ENCODE data around the gene COL16A1. TPM values are rescaled to one million over a fixed set of nuclear protein-coding genes. Genes with fewer than 3 reads are reported as not detected.

The COL16A1 gene
- total RNA-seq, 1 experiment from 2014 or later: 6.2 TPM

DNA sequence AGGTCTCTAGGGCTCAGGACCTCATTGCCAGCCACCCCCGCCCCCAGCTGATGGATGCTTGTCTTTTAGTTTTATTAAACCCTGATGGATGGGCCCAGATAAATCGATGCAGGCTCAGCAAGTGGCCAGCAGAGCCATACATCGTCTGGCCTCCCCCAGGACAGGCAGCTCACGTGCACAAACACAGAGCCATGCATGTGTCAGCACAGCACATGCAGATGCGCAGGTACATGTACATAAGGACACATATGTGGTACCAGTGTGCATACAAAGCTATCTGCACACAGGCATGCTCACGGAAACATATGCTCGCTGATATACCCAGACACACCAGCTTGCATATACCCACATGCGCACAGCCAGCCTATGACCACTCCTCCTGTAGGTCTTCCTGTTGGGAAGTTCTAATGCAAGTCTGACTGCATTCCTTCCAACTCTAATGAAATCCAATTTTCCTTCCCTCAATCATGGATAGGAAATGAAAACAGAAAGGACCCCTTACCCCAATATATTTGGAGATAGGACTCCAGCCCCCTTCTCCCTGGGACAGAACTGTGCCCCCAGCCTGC is 897 bp downstream of the COL16A1 start:
- no peak overlapping the region for H4K8ac ChIP-seq (replicated peaks; ENCODE audit: insufficient read length, low read depth, low read length)
- Mint-ChIP-seq H3K36me3 (ENCODE audit: insufficient read depth in 1 of 3, low read depth in 3 of 3) (no peaks in the 10 kb centered on the region), H3K27me3 (ENCODE audit: low read depth) (peaks cover 14% of the 10 kb centered on the region), H3K4me3 (peak overlapping the region in 1 of 2 experiments; percentile 71; a peak in 1 of 5 replicates), H3K9me3 (no peaks in the 10 kb centered on the region), H3K27ac (no peak overlapping the region), H3K4me1 (peaks cover 39 to 42% of the 10 kb centered on the region in 2 experiments)
- H2BK5ac ChIP-seq (ENCODE audit: insufficient read length, low read length): no peak overlapping the region
- H3K9me3 ChIP-seq (ENCODE audit: control insufficient read depth, low read depth, low read length): no peaks in the 10 kb centered on the region
- no peaks in the 10 kb centered on the region for H4K20me1 ChIP-seq (ENCODE audit: control insufficient read depth, insufficient read depth, insufficient read length)
- no peak overlapping the region for H2AK5ac ChIP-seq (ENCODE audit: insufficient read length, low read length)
- no peaks in the 10 kb centered on the region; the same call in 1 of the 2 replicates for H3K27me3 ChIP-seq (ENCODE audit: insufficient read depth, low read length)
- no peak overlapping the region for H3K56ac ChIP-seq (ENCODE audit: insufficient read length, low read depth, low read length)
- H3K4me1 ChIP-seq (ENCODE audit: insufficient read depth, low read length): peaks cover 9% of the 10 kb centered on the region; the same call in 1 of the 2 replicates
- no CpG with 5 or more reads among the region's 8 CpGs for WGBS (ENCODE audit: extremely low coverage, insufficient read length, low lambda C conversion rate)
- no peaks in the 10 kb centered on the region for H3K79me2 ChIP-seq (ENCODE audit: insufficient read depth, low read length)
- no peak overlapping the region for H3K9ac ChIP-seq (ENCODE audit: extremely low read depth, insufficient read length, low read length)
- no peak overlapping the region for H4K91ac ChIP-seq (ENCODE audit: insufficient read length, low read depth, low read length)
- no peak overlapping the region for H2BK12ac ChIP-seq (ENCODE audit: insufficient read length, low read depth, low read length)
- no peak overlapping the region for H4K5ac ChIP-seq (ENCODE audit: insufficient read length, low read depth, low read length)
- TF ChIP-seq, protein P1, sequence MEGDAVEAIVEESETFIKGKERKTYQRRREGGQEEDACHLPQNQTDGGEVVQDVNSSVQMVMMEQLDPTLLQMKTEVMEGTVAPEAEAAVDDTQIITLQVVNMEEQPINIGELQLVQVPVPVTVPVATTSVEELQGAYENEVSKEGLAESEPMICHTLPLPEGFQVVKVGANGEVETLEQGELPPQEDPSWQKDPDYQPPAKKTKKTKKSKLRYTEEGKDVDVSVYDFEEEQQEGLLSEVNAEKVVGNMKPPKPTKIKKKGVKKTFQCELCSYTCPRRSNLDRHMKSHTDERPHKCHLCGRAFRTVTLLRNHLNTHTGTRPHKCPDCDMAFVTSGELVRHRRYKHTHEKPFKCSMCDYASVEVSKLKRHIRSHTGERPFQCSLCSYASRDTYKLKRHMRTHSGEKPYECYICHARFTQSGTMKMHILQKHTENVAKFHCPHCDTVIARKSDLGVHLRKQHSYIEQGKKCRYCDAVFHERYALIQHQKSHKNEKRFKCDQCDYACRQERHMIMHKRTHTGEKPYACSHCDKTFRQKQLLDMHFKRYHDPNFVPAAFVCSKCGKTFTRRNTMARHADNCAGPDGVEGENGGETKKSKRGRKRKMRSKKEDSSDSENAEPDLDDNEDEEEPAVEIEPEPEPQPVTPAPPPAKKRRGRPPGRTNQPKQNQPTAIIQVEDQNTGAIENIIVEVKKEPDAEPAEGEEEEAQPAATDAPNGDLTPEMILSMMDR (conservative IDR thresholded peaks at IDR 0.05): no peak
- peaks cover 3% of the 10 kb centered on the region for H3K23me2 ChIP-seq (ENCODE audit: insufficient read length, low read depth, low read length, poor library complexity, severe bottlenecking)
- no peak overlapping the region for H3K27ac ChIP-seq (ENCODE audit: insufficient read length, low read depth, low read length)
- H3K79me1 ChIP-seq (ENCODE audit: insufficient read depth, low read depth, low read length, poor library complexity, severe bottlenecking): no peaks in the 10 kb centered on the region
- DNase-seq: no peak
- no peak overlapping the region for H2AFZ ChIP-seq (ENCODE audit: low read length)
- no peak overlapping the region for H3K18ac ChIP-seq (ENCODE audit: insufficient read length, low read depth, low read length)
- no peak overlapping the region for H3T11ph ChIP-seq (ENCODE audit: low read length)
- H3K4ac ChIP-seq (ENCODE audit: low read depth, low read length): no peak overlapping the region
- no peak overlapping the region for H2BK15ac ChIP-seq (ENCODE audit: low read depth, low read length)
- H3K23ac ChIP-seq (ENCODE audit: insufficient read length, low read depth, low read length): no peak overlapping the region
- H2BK20ac ChIP-seq (ENCODE audit: low read depth, low read length, poor library complexity, severe bottlenecking): no peak overlapping the region
- no peak overlapping the region for H3K14ac ChIP-seq (ENCODE audit: insufficient read depth, low read length)
- peak overlapping the region; percentile 69 for H3K4me2 ChIP-seq (ENCODE audit: insufficient read depth, insufficient read length, low read length)
- no peak overlapping the region for H2BK120ac ChIP-seq (ENCODE audit: low read depth, low read length, poor library complexity, severe bottlenecking)

All from H9 (cell line).